ENCODE data around the gene CREG1.

Gene CREG1

GRCh38 chr1:167503626-167504466, 49.7 kb downstream of the CREG1 start:
- Histone ChIP-seq H3K36me3 (ENCODE audit: control insufficient read depth in 1 of 2, insufficient read depth in 2 of 2, low read length in 2 of 2) (no peaks in the 10 kb centered on the region), H3K4ac (ENCODE audit: low read depth, low read length) (no peak overlapping the region), H2BK120ac (ENCODE audit: insufficient read depth, low read length, poor library complexity) (no peak overlapping the region), H3K9me3 (ENCODE audit: insufficient read depth, low read depth, low read length) (no peaks in the 10 kb centered on the region), H3K4me2 (ENCODE audit: low read length) (no peak overlapping the region), H3K79me1 (ENCODE audit: low read length) (no peaks in the 10 kb centered on the region), H3K79me2 (ENCODE audit: control insufficient read depth, insufficient read depth, low read length, poor library complexity) (no peaks in the 10 kb centered on the region), H2AK5ac (ENCODE audit: low read length) (no peak overlapping the region), H4K91ac (ENCODE audit: low read depth, low read length) (no peak overlapping the region), H3K27ac (ENCODE audit: low read depth, low read length) (no peak overlapping the region), H3K4me3 (ENCODE audit: low read depth, low read length) (no peak overlapping the region), H3K18ac (ENCODE audit: low read length) (no peak overlapping the region), H2AFZ (ENCODE audit: insufficient read depth, low read length, poor library complexity) (no peak overlapping the region), H2BK12ac (ENCODE audit: low read length) (no peak overlapping the region), H3K27me3 (ENCODE audit: insufficient read depth, low read length) (no peaks in the 10 kb centered on the region), H4K8ac (ENCODE audit: low read depth, low read length) (no peak overlapping the region), H4K12ac (ENCODE audit: low read depth, low read length) (no peak overlapping the region), H3K9ac (ENCODE audit: low read length) (no peak overlapping the region), H2BK5ac (ENCODE audit: low read depth, low read length, poor library complexity) (no peak overlapping the region), H3K4me1 (ENCODE audit: control insufficient read depth in 1 of 2, insufficient read depth in 2 of 2, low read length in 2 of 2) (no peaks in the 10 kb centered on the region), H3K23ac (ENCODE audit: low read length) (no peak overlapping the region), H3K14ac (ENCODE audit: low read length) (no peak overlapping the region)
- WGBS (ENCODE audit: extremely low coverage, insufficient coverage, insufficient read length) = no CpG with 5 or more reads among the region's 14 CpGs
- no peak for DNase-seq

GRCh38 chr1:167502719-167503462, 50.7 kb downstream of the CREG1 start:
- Histone ChIP-seq H2AK5ac (ENCODE audit: low read length) (no peak overlapping the region), H2BK12ac (ENCODE audit: low read length) (no peak overlapping the region), H3K36me3 (ENCODE audit: control insufficient read depth in 1 of 2, insufficient read depth in 2 of 2, low read length in 2 of 2) (no peaks in the 10 kb centered on the region), H2BK120ac (ENCODE audit: insufficient read depth, low read length, poor library complexity) (no peak overlapping the region), H3K4me3 (ENCODE audit: low read depth, low read length) (no peak overlapping the region), H3K14ac (ENCODE audit: low read length) (no peak overlapping the region), H3K27me3 (ENCODE audit: insufficient read depth, low read length) (no peaks in the 10 kb centered on the region), H3K18ac (ENCODE audit: low read length) (no peak overlapping the region), H4K91ac (ENCODE audit: low read depth, low read length) (no peak overlapping the region), H3K79me2 (ENCODE audit: control insufficient read depth, insufficient read depth, low read length, poor library complexity) (no peaks in the 10 kb centered on the region), H3K4me2 (ENCODE audit: low read length) (no peak overlapping the region), H4K12ac (ENCODE audit: low read depth, low read length) (no peak overlapping the region), H3K9me3 (ENCODE audit: insufficient read depth, low read depth, low read length) (no peaks in the 10 kb centered on the region), H3K9ac (ENCODE audit: low read length) (no peak overlapping the region), H3K4ac (ENCODE audit: low read depth, low read length) (no peak overlapping the region), H3K4me1 (ENCODE audit: control insufficient read depth in 1 of 2, insufficient read depth in 2 of 2, low read length in 2 of 2) (no peaks in the 10 kb centered on the region), H3K27ac (ENCODE audit: low read depth, low read length) (no peak overlapping the region), H2AFZ (ENCODE audit: insufficient read depth, low read length, poor library complexity) (no peak overlapping the region), H3K79me1 (ENCODE audit: low read length) (no peaks in the 10 kb centered on the region), H4K8ac (ENCODE audit: low read depth, low read length) (no peak overlapping the region), H3K23ac (ENCODE audit: low read length) (no peak overlapping the region), H2BK5ac (ENCODE audit: low read depth, low read length, poor library complexity) (no peak overlapping the region)
- no peak for DNase-seq
- no CpG with 5 or more reads among the region's 4 CpGs for WGBS (ENCODE audit: extremely low coverage, insufficient coverage, insufficient read length)

GRCh38 chr1:167502192-167502551, 51.4 kb downstream of the CREG1 start:
- no peaks in the 10 kb centered on the region for H3K27me3 ChIP-seq (ENCODE audit: insufficient read depth, low read length)
- no peak overlapping the region for H3K23ac ChIP-seq (ENCODE audit: low read length)
- no CpG with 5 or more reads among the region's 5 CpGs for WGBS (ENCODE audit: extremely low coverage, insufficient coverage, insufficient read length)
- H2AK5ac ChIP-seq (ENCODE audit: low read length) = no peak overlapping the region
- H4K91ac ChIP-seq (ENCODE audit: low read depth, low read length) = no peak overlapping the region
- no peak overlapping the region for H3K27ac ChIP-seq (ENCODE audit: low read depth, low read length)
- peak overlapping the region; percentile 1 for H3K4me2 ChIP-seq (ENCODE audit: low read length)
- no peak overlapping the region for H3K18ac ChIP-seq (ENCODE audit: low read length)
- H2BK12ac ChIP-seq (ENCODE audit: low read length) = no peak overlapping the region
- H3K14ac ChIP-seq (ENCODE audit: low read length) = no peak overlapping the region
- no peak overlapping the region for H2BK120ac ChIP-seq (ENCODE audit: insufficient read depth, low read length, poor library complexity)
- H3K4me3 ChIP-seq (ENCODE audit: low read depth, low read length) = no peak overlapping the region
- no peaks in the 10 kb centered on the region for H3K36me3 ChIP-seq (ENCODE audit: control insufficient read depth in 1 of 2, insufficient read depth in 2 of 2, low read length in 2 of 2)
- H4K12ac ChIP-seq (ENCODE audit: low read depth, low read length) = no peak overlapping the region
- H3K79me1 ChIP-seq (ENCODE audit: low read length) = no peaks in the 10 kb centered on the region
- no peak overlapping the region for H2AFZ ChIP-seq (ENCODE audit: insufficient read depth, low read length, poor library complexity)
- no peaks in the 10 kb centered on the region for H3K9me3 ChIP-seq (ENCODE audit: insufficient read depth, low read depth, low read length)
- no peak overlapping the region for H3K4ac ChIP-seq (ENCODE audit: low read depth, low read length)
- no peak overlapping the region for H2BK5ac ChIP-seq (ENCODE audit: low read depth, low read length, poor library complexity)
- H3K79me2 ChIP-seq (ENCODE audit: control insufficient read depth, insufficient read depth, low read length, poor library complexity) = no peaks in the 10 kb centered on the region
- DNase-seq = no peak
- H3K9ac ChIP-seq (ENCODE audit: low read length) = no peak overlapping the region
- H3K4me1 ChIP-seq (ENCODE audit: control insufficient read depth in 1 of 2, insufficient read depth in 2 of 2, low read length in 2 of 2) = no peaks in the 10 kb centered on the region
- H4K8ac ChIP-seq (ENCODE audit: low read depth, low read length) = no peak overlapping the region

GRCh38 chr1:167501515-167502191, 51.9 kb downstream of the CREG1 start:
- Histone ChIP-seq H3K18ac (ENCODE audit: low read length) (no peak overlapping the region), H3K9ac (ENCODE audit: low read length) (no peak overlapping the region), H3K9me3 (ENCODE audit: insufficient read depth, low read depth, low read length) (no peaks in the 10 kb centered on the region), H3K36me3 (ENCODE audit: control insufficient read depth in 1 of 2, insufficient read depth in 2 of 2, low read length in 2 of 2) (no peaks in the 10 kb centered on the region), H2AK5ac (ENCODE audit: low read length) (no peak overlapping the region), H3K4me2 (ENCODE audit: low read length) (peak overlapping the region; percentile 1), H4K8ac (ENCODE audit: low read depth, low read length) (no peak overlapping the region), H3K79me1 (ENCODE audit: low read length) (no peaks in the 10 kb centered on the region), H2BK120ac (ENCODE audit: insufficient read depth, low read length, poor library complexity) (no peak overlapping the region), H3K4me3 (ENCODE audit: low read depth, low read length) (no peak overlapping the region), H4K12ac (ENCODE audit: low read depth, low read length) (no peak overlapping the region), H3K27ac (ENCODE audit: low read depth, low read length) (no peak overlapping the region), H3K79me2 (ENCODE audit: control insufficient read depth, insufficient read depth, low read length, poor library complexity) (no peaks in the 10 kb centered on the region), H3K14ac (ENCODE audit: low read length) (no peak overlapping the region), H3K23ac (ENCODE audit: low read length) (no peak overlapping the region), H4K91ac (ENCODE audit: low read depth, low read length) (no peak overlapping the region), H3K27me3 (ENCODE audit: insufficient read depth, low read length) (no peaks in the 10 kb centered on the region), H3K4ac (ENCODE audit: low read depth, low read length) (no peak overlapping the region), H2BK12ac (ENCODE audit: low read length) (no peak overlapping the region), H2BK5ac (ENCODE audit: low read depth, low read length, poor library complexity) (no peak overlapping the region), H3K4me1 (ENCODE audit: control insufficient read depth in 1 of 2, insufficient read depth in 2 of 2, low read length in 2 of 2) (no peaks in the 10 kb centered on the region), H2AFZ (ENCODE audit: insufficient read depth, low read length, poor library complexity) (no peak overlapping the region)
- no peak for DNase-seq
- WGBS (ENCODE audit: extremely low coverage, insufficient coverage, insufficient read length) = no CpG with 5 or more reads among the region's 10 CpGs

Data from trophoblast cell (in vitro differentiated cells and primary cell).